HCT116 (cell line): ENCODE results near the gene ERN1. TPM values are rescaled to one million over a fixed set of nuclear protein-coding genes. Genes with fewer than 3 reads are reported as not detected.

Experiments
- ATAC-seq: fragments of 200-7000 bp; cut with Tn5 transposase; 2 replicates; pipeline ENCODE4 v1.9.1; 2020; ENCODE audit warnings: mild to moderate bottlenecking, moderate library complexity
- BruUV-seq: library from RNA; stranded (reverse); fragments of 400-500 nt; replicated peaks from 2 replicates; lab custom pipeline; 2021; lab: Mats Ljungman, UMichigan
- CTCF ChIA-PET: fragments of 300-600 bp; sonication (Branson Sonifier 250); formaldehyde crosslinking; loops from one replicate; lab custom pipeline; 2021; ENCODE audit warnings: antibody characterized with exemption; lab: Charles Lee
- POLR2A ChIA-PET: fragments of 300-600, 350-600 bp; sonication (Branson Sonifier 250); formaldehyde crosslinking; loops from one replicate; lab custom pipeline; 2021; ENCODE audit warnings: antibody characterized with exemption; lab: Charles Lee
- RAD21 ChIA-PET, 2 experiments: fragments of 300-600 bp; sonication (Branson Sonifier 250); formaldehyde crosslinking; loops; one replicate each; lab custom pipeline; 2023; ENCODE audit warnings: low total read pairs in 2 of 2; ENCODE audit not compliant: uncharacterized antibody in 2 of 2, unreplicated experiment in 2 of 2, low non-redundant PET in 1 of 2; lab: Charles Lee
- DNase-seq: peaks from one replicate; pipeline ENCODE4 v3.0.0-alpha.2; 2010; ENCODE audit warnings: low read depth, low spot score
- H2AFZ ChIP-seq: fragments of 200-600 bp; shearing (Covaris generic), sonication (generic); 2 replicates; pipeline ENCODE4 v1.6.1; 2017; ENCODE audit warnings: low read depth, mixed run types, mixed read lengths, antibody characterized with exemption, low read length; ENCODE audit not compliant: poor library complexity, severe bottlenecking
- H3K27ac ChIP-seq: 2 replicates; pipeline ENCODE4 v1.5.1; 2012; ENCODE audit warnings: low read depth, low read length
- H3K27me3 ChIP-seq: fragments of 200-600 bp; sonication (generic); 2 replicates; pipeline ENCODE4 v1.6.1; 2016; ENCODE audit warnings: mixed run types, low read length, mixed read lengths; ENCODE audit not compliant: insufficient read depth
- H3K36me3 ChIP-seq, 2 experiments: fragments of 200-500 bp in 1 of 2; fragments of 200-600 bp in 1 of 2; sonication (Bioruptor generic) in 1 of 2; sonication (generic) in 1 of 2; 2 replicates each; pipeline versions ENCODE4 v1.5.1 to v1.6.1; 2014 to 2016; ENCODE audit warnings: low read length in 2 of 2, inconsistent platforms in 1 of 2, mixed read lengths in 1 of 2, mixed run types in 1 of 2; ENCODE audit not compliant: insufficient read depth in 2 of 2, control insufficient read depth in 1 of 2
- H3K4me1 ChIP-seq, 2 experiments: fragments of 200-600 bp in 1 of 2; sonication (generic) in 1 of 2; 2 replicates each; pipeline versions ENCODE4 v1.5.1 to v1.6.1; 2012 to 2017; ENCODE audit warnings: low read length in 2 of 2, inconsistent platforms in 1 of 2, mild to moderate bottlenecking in 1 of 2, mixed read lengths in 1 of 2, mixed run types in 1 of 2, moderate library complexity in 1 of 2; ENCODE audit not compliant: insufficient read depth in 2 of 2, control insufficient read depth in 1 of 2
- H3K4me2 ChIP-seq: fragments of 200-600 bp; sonication (generic); 2 replicates; pipeline ENCODE4 v1.6.1; 2017; ENCODE audit warnings: mixed run types, low read length, mixed read lengths
- H3K4me3 ChIP-seq, 2 experiments: fragments of 200-600 bp in 1 of 2; sonication (generic) in 1 of 2; replicated peaks in 1 of 2; 2 replicates each; pipeline ENCODE4 v1.5.1; 2011 to 2016; ENCODE audit warnings: low read length in 2 of 2, control low read depth in 1 of 2, low read depth in 1 of 2, mild to moderate bottlenecking in 1 of 2, mixed read lengths in 1 of 2, mixed run types in 1 of 2
- H3K79me2 ChIP-seq: fragments of 200-600 bp; sonication (generic); 2 replicates; pipeline ENCODE4 v1.6.1; 2017; ENCODE audit warnings: mild to moderate bottlenecking, mixed run types, low read length, moderate library complexity, mixed read lengths; ENCODE audit not compliant: insufficient read depth
- H3K9ac ChIP-seq: fragments of 200-600 bp; sonication (generic); 2 replicates; pipeline ENCODE4 v1.6.1; 2016; ENCODE audit warnings: low read length, mixed read lengths
- H3K9me2 ChIP-seq: fragments of 200-600 bp; sonication (generic), shearing (Covaris generic); 2 replicates; pipeline ENCODE4 v1.6.1; 2017; ENCODE audit warnings: mixed run types, mild to moderate bottlenecking, moderate library complexity; ENCODE audit not compliant: insufficient read depth
- H3K9me3 ChIP-seq, 2 experiments: fragments of 200-500 bp in 1 of 2; fragments of 200-600 bp in 1 of 2; sonication (Bioruptor generic) in 1 of 2; sonication (generic) in 1 of 2; 2 replicates each; pipeline ENCODE4 v1.6.1; 2014 to 2017; ENCODE audit warnings: low read length in 2 of 2, mixed read lengths in 2 of 2, inconsistent platforms in 1 of 2, low read depth in 1 of 2, mild to moderate bottlenecking in 1 of 2, mixed run types in 1 of 2, moderate library complexity in 1 of 2; ENCODE audit not compliant: control insufficient read depth in 1 of 2, insufficient read depth in 1 of 2
- H4K20me1 ChIP-seq: fragments of 200-600 bp; sonication (generic), shearing (Covaris generic); 2 replicates; pipeline ENCODE4 v1.6.1; 2017; ENCODE audit warnings: mixed run types, mild to moderate bottlenecking, moderate library complexity; ENCODE audit not compliant: insufficient read depth
- CBX3 ChIP-seq: IDR thresholded peaks from 2 replicates; pipeline ENCODE4 v1.6.1; 2012; ENCODE audit warnings: low read depth
- CEBPB ChIP-seq: IDR thresholded peaks from 2 replicates; pipeline ENCODE4 v1.6.1; 2012; ENCODE audit warnings: low read depth
- ELF1 ChIP-seq: IDR thresholded peaks from 2 replicates; pipeline ENCODE4 v1.6.1; 2012; ENCODE audit warnings: low read depth, borderline replicate concordance
- EZH2 ChIP-seq: fragments of 200-600 bp; sonication (generic); IDR thresholded peaks from 2 replicates; pipeline ENCODE4 v1.6.1; 2017; ENCODE audit warnings: antibody characterized with exemption, mixed run types
- EZH2phosphoT487 ChIP-seq: fragments of 200-600 bp; IDR thresholded peaks from 2 replicates; pipeline ENCODE4 v1.6.1; 2018; ENCODE audit warnings: antibody characterized with exemption, borderline replicate concordance
- FOSL1 ChIP-seq: IDR thresholded peaks from 2 replicates; pipeline ENCODE4 v1.6.1; 2012; ENCODE audit warnings: low read depth
- JUND ChIP-seq: IDR thresholded peaks from 2 replicates; pipeline ENCODE4 v1.6.1; 2012
- POLR2A ChIP-seq: IDR thresholded peaks from 2 replicates; pipeline ENCODE4 v1.7.0; 2011; ENCODE audit warnings: borderline replicate concordance; ENCODE audit not compliant: insufficient read depth, insufficient read length; ENCODE audit errors: extremely low read depth
- POLR2AphosphoS5 ChIP-seq: IDR thresholded peaks from 2 replicates; pipeline ENCODE4 v1.6.1; 2011; ENCODE audit warnings: mild to moderate bottlenecking, low read depth, low read length, moderate library complexity
- RAD21 ChIP-seq: IDR thresholded peaks from 2 replicates; pipeline ENCODE4 v1.6.1; 2012; ENCODE audit warnings: low read depth, mild to moderate bottlenecking
- SIN3A ChIP-seq: IDR thresholded peaks from 2 replicates; pipeline ENCODE4 v1.6.1; 2012; ENCODE audit warnings: low read depth
- SP1 ChIP-seq: IDR thresholded peaks from 2 replicates; pipeline ENCODE4 v1.6.1; 2012; ENCODE audit warnings: low read depth
- TCF7L2 ChIP-seq: IDR thresholded peaks from 2 replicates; pipeline ENCODE4 v1.7.0; 2011; ENCODE audit warnings: borderline replicate concordance, inconsistent platforms; ENCODE audit not compliant: insufficient read depth, insufficient read length; ENCODE audit errors: extremely low read depth
- ZFX ChIP-seq: fragments of 450-650 bp; IDR thresholded peaks from 2 replicates; pipeline ENCODE4 v1.6.1; 2017
- intact Hi-C: fragments of 100-400 bp; cut with micrococcal nuclease; formaldehyde crosslinking; loops from 2 replicates; pipeline ENCODE4 v1.10.0; 2022
- total RNA-seq: library from RNA; stranded (reverse); gene quantifications from one replicate; pipeline ENCODE4 v1.2.1, GENCODE V29; 2021; ENCODE audit not compliant: unreplicated experiment
- TF ChIP-seq, protein P1 (sequence below): IDR thresholded peaks from 2 replicates; pipeline ENCODE4 v1.6.1; 2012
- TF ChIP-seq, protein P2 (sequence below), 3 experiments: fragments of 200-600 bp in 1 of 3; sonication (generic) in 1 of 3; IDR thresholded peaks in 2 of 3; conservative IDR thresholded peaks in 1 of 3; 2 replicates each; pipeline ENCODE4 v1.5.1; 2012 to 2017; ENCODE audit warnings: low read depth in 2 of 3, low read length in 2 of 3, antibody characterized with exemption in 1 of 3, borderline replicate concordance in 1 of 3, control low read depth in 1 of 3, mild to moderate bottlenecking in 1 of 3, mixed read lengths in 1 of 3, mixed run types in 1 of 3, moderate library complexity in 1 of 3; ENCODE audit not compliant: insufficient read depth in 1 of 3

ERN1 gene
- total RNA-seq, 1 experiment from 2014 or later: 28.2 TPM

DNA sequence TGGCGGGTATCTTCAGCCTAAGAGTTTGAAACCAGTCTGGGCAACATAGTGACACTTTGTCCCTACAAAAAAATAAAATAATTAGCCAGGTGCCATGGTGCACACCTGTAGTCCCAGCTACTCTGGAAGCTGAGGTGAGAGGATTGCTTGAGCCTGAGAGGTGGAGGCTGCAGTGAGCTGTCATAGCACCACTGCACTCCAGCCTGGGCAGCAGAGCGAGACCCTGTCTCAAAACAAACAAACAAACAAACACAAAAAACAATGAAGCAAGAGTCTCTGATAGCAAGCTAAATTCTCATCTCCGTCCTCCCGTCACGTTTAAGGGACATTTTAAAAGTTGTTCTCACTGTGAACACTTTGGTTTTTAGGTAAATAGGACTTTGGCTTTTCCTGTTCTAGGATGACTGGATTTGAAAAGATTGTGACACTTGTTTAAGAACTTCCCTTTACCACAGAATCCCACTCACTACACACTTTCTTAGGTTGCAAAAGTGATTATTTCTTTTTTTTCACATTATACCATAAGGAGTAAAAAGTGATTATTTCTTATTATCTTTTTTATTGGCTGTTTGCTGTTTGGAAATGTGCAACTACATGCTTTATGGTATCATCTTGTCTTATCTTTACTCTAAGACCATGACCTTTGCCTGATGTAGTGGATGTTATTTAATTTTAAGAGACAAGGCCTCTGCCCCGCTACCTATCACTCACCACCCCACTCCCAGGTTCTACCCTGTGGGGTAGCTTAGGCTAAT is 4.4 kb upstream of the ERN1 start:
- no peaks in the 10 kb centered on the region for H4K20me1 ChIP-seq
- no peaks in the 10 kb centered on the region for H3K9me3 ChIP-seq
- intact Hi-C loops: loop anchor here (5.0 kb wide), 1 partner anchor 148 kb away; no protein-coding TSS in a partner anchor
- ATAC-seq (no peak), DNase-seq (no peak)
- no peaks in the 10 kb centered on the region for H3K27me3 ChIP-seq
- H3K9ac ChIP-seq: no peak overlapping the region
- RAD21 ChIA-PET: interaction anchor here (0.7 to 3.6 kb wide), 19 partner anchors 11 to 232 kb away, joined by 3 to 66 read pairs (median 5); partner anchors contain the start of genes CSHL1 (in 1 of the 2), GH1 (in 1 of the 2) and ICAM2 (in 1 of the 2)
- H2AFZ ChIP-seq: no peak overlapping the region
- CTCF ChIA-PET: interaction anchor here (0.6 to 8.2 kb wide), 69 partner anchors 8 to 285 kb away, joined by 3 to 519 read pairs (median 6); partner anchors contain the start of genes CSHL1, GH1 and GH2
- no peaks in the 10 kb centered on the region for H3K9me2 ChIP-seq
- no TSS peak for BruUV-seq
- H3K79me2 ChIP-seq: peaks cover 1% of the 10 kb centered on the region
- POLR2A ChIA-PET: interaction anchor here (0.7 to 5.4 kb wide), 8 partner anchors 12 to 232 kb away, joined by 3 to 57 read pairs (median 6); partner anchors contain the start of gene GH1
- no peaks in the 10 kb centered on the region for H3K36me3 ChIP-seq
- peaks cover 2 to 8% of the 10 kb centered on the region in 2 experiments; a peak in 3 of 4 replicates for H3K4me1 ChIP-seq
- no peak overlapping the region for H3K4me3 ChIP-seq
- H3K4me2 ChIP-seq: no peak overlapping the region
- no peak overlapping the region for H3K27ac ChIP-seq
- TF ChIP-seq, protein P1, sequence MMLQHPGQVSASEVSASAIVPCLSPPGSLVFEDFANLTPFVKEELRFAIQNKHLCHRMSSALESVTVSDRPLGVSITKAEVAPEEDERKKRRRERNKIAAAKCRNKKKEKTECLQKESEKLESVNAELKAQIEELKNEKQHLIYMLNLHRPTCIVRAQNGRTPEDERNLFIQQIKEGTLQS: no peak
- TF ChIP-seq JUND (no peak), EZH2 (no peak), EZH2phosphoT487 (no peak), ELF1 (no peak)

DNA sequence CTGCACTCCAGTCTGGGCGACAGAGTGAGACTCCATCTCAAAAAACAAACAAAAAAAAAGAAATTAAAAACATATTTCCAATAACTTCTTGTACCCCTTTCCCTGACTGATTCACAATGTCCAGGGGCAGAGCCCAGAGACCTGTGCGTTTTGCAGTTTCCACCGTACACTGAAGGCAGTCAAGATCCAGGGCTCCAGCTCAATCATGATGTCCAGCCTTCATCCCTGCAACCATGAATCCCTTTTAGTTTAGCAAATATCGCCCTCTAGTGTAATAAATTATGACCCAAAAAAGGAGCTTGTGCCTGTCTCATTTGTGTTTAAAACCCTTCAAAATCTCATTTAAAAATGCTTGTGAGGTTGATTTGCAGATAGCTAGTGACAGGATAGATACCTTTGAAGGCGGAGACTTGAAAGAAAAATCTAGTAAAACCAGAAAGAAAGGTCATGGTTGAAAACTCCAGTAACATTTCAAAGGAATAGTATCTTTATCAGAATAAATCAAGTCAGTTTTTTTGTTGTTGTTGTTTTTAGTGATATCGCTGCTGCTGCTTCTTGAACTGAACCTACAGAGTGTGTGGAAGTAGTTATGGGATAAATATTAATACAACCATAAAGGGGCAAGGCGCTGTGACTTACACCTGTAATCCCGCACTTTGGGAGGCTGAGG is 3.7 kb upstream of the ERN1 start:
- intact Hi-C loops: loop anchor here (1.0 to 5.0 kb wide), 4 partner anchors 70 to 214 kb away; no protein-coding TSS in a partner anchor
- peak; percentile 75 for DNase-seq
- H3K9me3 ChIP-seq: no peaks in the 10 kb centered on the region
- ChIA-PET RAD21 (interaction anchor here (0.6 to 3.6 kb wide), 22 partner anchors 12 to 231 kb away, joined by 3 to 66 read pairs (median 4); partner anchors contain the start of genes CSHL1 (in 1 of the 2), GH1 (in 1 of the 2) and ICAM2 (in 1 of the 2)), CTCF (interaction anchor here (0.6 to 8.2 kb wide), 70 partner anchors 9 to 286 kb away, joined by 3 to 519 read pairs (median 6); partner anchors contain the start of genes CSHL1, GH1 and GH2), POLR2A (interaction anchor here (0.7 to 5.4 kb wide), 11 partner anchors 12 to 231 kb away, joined by 3 to 57 read pairs (median 4); partner anchors contain the start of genes GH1 and ICAM2)
- no peaks in the 10 kb centered on the region for H4K20me1 ChIP-seq
- H3K27me3 ChIP-seq: no peaks in the 10 kb centered on the region
- H3K4me3 ChIP-seq: no peak overlapping the region
- BruUV-seq: no TSS peak
- TF ChIP-seq ZFX: no peak
- no peak for TF ChIP-seq POLR2A
- TF ChIP-seq POLR2AphosphoS5: no peak
- TF ChIP-seq FOSL1: no peak
- no peak for TF ChIP-seq CEBPB
- no peak for TF ChIP-seq SP1
- TF ChIP-seq CBX3: no peak
- TF ChIP-seq, protein P2, sequence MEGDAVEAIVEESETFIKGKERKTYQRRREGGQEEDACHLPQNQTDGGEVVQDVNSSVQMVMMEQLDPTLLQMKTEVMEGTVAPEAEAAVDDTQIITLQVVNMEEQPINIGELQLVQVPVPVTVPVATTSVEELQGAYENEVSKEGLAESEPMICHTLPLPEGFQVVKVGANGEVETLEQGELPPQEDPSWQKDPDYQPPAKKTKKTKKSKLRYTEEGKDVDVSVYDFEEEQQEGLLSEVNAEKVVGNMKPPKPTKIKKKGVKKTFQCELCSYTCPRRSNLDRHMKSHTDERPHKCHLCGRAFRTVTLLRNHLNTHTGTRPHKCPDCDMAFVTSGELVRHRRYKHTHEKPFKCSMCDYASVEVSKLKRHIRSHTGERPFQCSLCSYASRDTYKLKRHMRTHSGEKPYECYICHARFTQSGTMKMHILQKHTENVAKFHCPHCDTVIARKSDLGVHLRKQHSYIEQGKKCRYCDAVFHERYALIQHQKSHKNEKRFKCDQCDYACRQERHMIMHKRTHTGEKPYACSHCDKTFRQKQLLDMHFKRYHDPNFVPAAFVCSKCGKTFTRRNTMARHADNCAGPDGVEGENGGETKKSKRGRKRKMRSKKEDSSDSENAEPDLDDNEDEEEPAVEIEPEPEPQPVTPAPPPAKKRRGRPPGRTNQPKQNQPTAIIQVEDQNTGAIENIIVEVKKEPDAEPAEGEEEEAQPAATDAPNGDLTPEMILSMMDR (IDR thresholded peaks at IDR 0.05 in 2 of 3, conservative IDR thresholded peaks at IDR 0.05 in 1 of 3; ENCODE audit: borderline replicate concordance in 1 of 3, insufficient read depth in 1 of 3, low read depth in 2 of 3, low read length in 2 of 3): peak; percentile 55 to 97 (median 93)
- TF ChIP-seq RAD21: peak; percentile 99
- no peak for TF ChIP-seq SIN3A
- TF ChIP-seq TCF7L2: no peak
- TF ChIP-seq EZH2phosphoT487: no peak
- H3K9me2 ChIP-seq: no peaks in the 10 kb centered on the region
- H3K79me2 ChIP-seq: peaks cover 8% of the 10 kb centered on the region
- H3K36me3 ChIP-seq: no peaks in the 10 kb centered on the region
- no peak overlapping the region for H3K27ac ChIP-seq
- no peak overlapping the region for H3K4me2 ChIP-seq
- H3K4me1 ChIP-seq: peaks cover 5 to 14% of the 10 kb centered on the region in 2 experiments; a peak in 3 of 4 replicates
- no peak overlapping the region for H3K9ac ChIP-seq
- H2AFZ ChIP-seq: peak overlapping the region; percentile 24
- peak; percentile 30 for ATAC-seq
